Measurements from ENCODE around the gene DPAGT1.

DNA sequence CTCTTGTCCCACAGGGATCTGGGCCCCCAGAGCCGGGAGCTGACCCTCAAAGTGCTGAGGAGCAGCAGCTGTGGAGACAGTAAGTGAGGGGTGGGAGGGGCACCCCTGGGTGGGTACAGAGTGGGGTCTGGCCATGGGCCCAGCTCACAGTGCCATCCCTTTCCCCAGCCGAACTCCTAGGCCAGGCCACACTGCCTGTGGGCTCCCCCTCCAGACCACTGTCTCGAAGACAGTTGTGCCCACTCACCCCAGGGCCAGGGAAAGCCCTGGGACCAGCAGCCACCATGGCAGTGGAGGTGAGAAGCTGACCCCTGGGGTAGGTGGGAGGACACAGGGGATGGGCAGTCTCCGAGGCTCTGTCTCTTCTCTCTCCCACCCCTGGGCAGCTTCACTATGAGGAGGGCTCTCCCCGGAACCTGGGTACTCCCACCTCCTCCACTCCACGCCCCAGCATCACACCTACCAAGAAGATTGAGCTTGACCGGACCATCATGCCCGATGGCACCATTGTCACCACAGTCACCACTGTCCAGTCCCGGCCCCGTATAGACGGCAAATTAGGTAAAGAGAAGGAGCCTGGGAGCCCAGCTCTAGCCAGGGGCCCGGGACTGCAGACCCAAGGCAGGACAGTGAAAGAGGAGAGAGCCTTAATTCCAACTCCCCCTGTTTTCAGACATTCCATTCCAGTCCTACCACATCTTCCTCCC lies 10.8 kb upstream of the DPAGT1 start:
- TF ChIP-seq ZNF670 (tag by site-specific recombination; IDR thresholded peaks at IDR 0.05; ENCODE audit: low read depth): no peak
- TF ChIP-seq, protein P1, sequence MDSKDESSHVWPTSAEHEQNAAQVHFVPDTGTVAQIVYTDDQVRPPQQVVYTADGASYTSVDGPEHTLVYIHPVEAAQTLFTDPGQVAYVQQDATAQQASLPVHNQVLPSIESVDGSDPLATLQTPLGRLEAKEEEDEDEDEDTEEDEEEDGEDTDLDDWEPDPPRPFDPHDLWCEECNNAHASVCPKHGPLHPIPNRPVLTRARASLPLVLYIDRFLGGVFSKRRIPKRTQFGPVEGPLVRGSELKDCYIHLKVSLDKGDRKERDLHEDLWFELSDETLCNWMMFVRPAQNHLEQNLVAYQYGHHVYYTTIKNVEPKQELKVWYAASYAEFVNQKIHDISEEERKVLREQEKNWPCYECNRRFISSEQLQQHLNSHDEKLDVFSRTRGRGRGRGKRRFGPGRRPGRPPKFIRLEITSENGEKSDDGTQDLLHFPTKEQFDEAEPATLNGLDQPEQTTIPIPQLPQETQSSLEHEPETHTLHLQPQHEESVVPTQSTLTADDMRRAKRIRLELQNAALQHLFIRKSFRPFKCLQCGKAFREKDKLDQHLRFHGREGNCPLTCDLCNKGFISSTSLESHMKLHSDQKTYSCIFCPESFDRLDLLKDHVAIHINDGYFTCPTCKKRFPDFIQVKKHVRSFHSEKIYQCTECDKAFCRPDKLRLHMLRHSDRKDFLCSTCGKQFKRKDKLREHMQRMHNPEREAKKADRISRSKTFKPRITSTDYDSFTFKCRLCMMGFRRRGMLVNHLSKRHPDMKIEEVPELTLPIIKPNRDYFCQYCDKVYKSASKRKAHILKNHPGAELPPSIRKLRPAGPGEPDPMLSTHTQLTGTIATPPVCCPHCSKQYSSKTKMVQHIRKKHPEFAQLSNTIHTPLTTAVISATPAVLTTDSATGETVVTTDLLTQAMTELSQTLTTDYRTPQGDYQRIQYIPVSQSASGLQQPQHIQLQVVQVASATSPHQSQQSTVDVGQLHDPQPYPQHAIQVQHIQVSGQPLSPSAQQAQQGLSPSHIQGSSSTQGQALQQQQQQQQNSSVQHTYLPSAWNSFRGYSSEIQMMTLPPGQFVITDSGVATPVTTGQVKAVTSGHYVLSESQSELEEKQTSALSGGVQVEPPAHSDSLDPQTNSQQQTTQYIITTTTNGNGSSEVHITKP (tag by site-specific recombination; IDR thresholded peaks at IDR 0.05): no peak
- no peak for TF ChIP-seq MYNN (tag by site-specific recombination; IDR thresholded peaks at IDR 0.05; ENCODE audit: borderline replicate concordance)
- TF ChIP-seq, protein P2, sequence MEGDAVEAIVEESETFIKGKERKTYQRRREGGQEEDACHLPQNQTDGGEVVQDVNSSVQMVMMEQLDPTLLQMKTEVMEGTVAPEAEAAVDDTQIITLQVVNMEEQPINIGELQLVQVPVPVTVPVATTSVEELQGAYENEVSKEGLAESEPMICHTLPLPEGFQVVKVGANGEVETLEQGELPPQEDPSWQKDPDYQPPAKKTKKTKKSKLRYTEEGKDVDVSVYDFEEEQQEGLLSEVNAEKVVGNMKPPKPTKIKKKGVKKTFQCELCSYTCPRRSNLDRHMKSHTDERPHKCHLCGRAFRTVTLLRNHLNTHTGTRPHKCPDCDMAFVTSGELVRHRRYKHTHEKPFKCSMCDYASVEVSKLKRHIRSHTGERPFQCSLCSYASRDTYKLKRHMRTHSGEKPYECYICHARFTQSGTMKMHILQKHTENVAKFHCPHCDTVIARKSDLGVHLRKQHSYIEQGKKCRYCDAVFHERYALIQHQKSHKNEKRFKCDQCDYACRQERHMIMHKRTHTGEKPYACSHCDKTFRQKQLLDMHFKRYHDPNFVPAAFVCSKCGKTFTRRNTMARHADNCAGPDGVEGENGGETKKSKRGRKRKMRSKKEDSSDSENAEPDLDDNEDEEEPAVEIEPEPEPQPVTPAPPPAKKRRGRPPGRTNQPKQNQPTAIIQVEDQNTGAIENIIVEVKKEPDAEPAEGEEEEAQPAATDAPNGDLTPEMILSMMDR (tag by site-specific recombination; IDR thresholded peaks at IDR 0.05): no peak
- TF ChIP-seq ZNF654 (tag by site-specific recombination; IDR thresholded peaks at IDR 0.05; ENCODE audit: low read depth): no peak
- no peak for TF ChIP-seq ZFHX2 (tag by site-specific recombination; conservative IDR thresholded peaks at IDR 0.05)
- no peak for TF ChIP-seq ZNF837 (tag by site-specific recombination; IDR thresholded peaks at IDR 0.05)
